ENCODE measurements around the gene PAX2.

PAX2 gene

DNA sequence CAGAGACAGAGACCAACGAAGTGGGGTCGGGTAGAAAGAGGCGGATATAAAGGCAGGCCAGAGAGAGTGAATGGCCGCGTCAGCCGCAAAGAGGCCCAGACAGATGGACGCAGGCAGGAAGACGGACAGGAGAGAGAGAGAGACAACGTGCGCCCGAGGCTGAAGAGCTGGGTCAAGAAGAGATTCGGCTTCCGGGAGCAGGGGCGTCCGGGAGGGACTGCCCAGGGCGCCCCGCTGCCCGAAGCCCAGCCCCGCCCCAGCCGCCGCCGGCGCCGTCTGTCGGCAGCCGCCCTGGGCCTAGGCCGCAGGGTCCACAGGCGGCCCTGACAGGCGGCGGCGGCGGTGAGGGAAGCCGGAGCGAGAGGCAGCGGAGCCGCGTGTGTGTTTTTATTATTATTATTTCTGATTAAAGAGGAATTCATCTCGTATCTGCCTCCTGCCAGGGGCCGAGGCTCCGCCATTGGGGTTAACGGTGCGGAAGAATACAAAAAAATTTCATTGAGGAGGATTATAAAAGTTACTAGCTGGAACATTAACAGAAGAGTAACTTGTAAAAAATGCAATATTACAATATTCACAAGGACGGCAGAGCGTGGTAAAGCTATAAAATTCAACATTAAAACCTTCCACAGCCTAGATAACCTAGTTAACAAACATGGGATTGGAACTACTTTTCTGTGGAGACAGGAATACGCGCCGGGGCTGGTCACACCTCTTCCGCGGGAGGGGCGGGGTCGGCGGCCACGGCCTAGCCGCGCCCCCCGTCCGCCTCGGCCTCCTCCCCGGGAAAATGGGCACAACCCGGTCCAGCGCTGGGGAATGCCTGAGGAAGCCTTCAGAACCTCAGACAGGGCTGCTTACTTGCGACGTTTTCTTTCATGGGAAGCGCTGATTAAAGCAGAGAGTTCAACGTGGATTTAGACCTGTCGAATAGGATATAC is 29.7 kb upstream of the PAX2 start:
- TF ChIP-seq, protein P1, sequence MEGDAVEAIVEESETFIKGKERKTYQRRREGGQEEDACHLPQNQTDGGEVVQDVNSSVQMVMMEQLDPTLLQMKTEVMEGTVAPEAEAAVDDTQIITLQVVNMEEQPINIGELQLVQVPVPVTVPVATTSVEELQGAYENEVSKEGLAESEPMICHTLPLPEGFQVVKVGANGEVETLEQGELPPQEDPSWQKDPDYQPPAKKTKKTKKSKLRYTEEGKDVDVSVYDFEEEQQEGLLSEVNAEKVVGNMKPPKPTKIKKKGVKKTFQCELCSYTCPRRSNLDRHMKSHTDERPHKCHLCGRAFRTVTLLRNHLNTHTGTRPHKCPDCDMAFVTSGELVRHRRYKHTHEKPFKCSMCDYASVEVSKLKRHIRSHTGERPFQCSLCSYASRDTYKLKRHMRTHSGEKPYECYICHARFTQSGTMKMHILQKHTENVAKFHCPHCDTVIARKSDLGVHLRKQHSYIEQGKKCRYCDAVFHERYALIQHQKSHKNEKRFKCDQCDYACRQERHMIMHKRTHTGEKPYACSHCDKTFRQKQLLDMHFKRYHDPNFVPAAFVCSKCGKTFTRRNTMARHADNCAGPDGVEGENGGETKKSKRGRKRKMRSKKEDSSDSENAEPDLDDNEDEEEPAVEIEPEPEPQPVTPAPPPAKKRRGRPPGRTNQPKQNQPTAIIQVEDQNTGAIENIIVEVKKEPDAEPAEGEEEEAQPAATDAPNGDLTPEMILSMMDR (IDR thresholded peaks at IDR 0.05) = no peak
- DNase-seq (ENCODE audit: low spot score) = no peak
- H3K27ac ChIP-seq = no peak overlapping the region
- peak overlapping the region; percentile 55 for H3K4me3 ChIP-seq

DNA sequence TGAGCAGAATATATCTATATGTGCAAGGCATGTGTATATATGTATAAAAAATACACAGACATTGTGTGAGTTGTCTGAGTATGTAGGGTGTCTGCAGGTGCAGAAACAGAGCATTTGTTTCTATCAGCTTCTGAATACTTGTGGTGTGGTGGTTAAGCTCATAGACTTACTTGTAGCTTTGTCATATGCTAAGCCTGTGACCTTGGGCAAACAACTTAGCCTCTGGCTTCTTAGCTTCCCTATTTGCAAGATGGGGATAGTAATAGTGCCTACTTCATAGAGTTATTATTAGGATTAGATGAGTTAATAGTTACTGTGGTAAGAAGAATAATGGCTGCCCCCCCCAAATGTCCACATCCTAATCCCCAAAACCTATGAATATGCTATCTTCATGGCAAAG is 28.2 kb upstream of the PAX2 start:
- H3K27ac ChIP-seq = no peak overlapping the region
- no peak for DNase-seq (ENCODE audit: low spot score)
- no peak overlapping the region for H3K4me3 ChIP-seq
- TF ChIP-seq, protein P1 (IDR thresholded peaks at IDR 0.05) = no peak

DNA sequence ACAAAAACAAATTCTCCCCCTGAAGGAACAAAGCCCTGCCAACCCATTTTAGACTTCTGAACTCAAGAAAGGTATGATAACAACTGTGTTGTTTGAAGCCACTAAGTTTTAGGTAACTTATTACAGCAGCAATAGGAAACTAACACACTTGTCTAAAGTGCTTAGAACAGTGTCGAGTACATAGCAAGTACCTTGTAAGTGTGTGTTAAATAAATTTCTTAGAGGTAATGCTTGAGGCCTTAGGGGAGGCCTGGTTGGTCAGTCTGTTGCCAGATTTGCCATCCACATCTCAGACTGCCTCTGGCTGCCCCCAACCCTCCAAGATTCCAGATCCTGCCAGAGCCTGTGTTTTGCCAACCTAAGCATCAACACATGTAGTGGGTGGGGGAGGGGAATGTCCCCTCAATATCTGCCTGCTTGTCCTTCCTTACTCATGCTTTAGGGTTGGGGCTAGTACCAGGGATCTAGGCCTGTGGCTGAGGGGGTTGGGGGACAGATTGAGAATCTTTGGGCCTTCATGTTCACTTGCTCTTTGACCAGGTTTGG is 27.1 kb upstream of the PAX2 start:
- H3K27ac ChIP-seq = no peak overlapping the region
- TF ChIP-seq, protein P1 (IDR thresholded peaks at IDR 0.05) = no peak
- DNase-seq (ENCODE audit: low spot score) = no peak
- no peak overlapping the region for H3K4me3 ChIP-seq

DNA sequence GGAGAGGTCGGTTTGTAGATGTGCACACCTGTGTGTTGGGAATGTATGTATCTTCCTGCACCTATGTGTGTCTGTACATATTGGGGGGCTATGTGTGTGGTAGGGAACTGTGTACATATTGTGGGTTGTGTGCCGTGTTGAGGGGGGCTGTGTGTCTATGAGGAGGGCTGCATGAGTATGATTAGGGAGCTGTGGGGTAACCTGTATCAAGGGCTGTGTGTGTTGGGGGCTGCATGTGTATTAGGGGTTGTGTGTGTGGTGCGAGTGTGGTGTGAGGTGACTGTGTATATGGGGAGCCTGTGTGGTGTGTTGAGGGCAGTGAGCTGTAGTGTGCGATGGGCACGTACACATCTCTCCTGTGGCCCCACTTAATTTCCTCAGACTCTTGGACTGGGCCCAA is 22.2 kb upstream of the PAX2 start:
- Histone ChIP-seq H3K27ac (no peak overlapping the region), H3K4me3 (no peak overlapping the region)
- TF ChIP-seq, protein P1 (IDR thresholded peaks at IDR 0.05) = no peak
- DNase-seq (ENCODE audit: low spot score) = no peak

DNA sequence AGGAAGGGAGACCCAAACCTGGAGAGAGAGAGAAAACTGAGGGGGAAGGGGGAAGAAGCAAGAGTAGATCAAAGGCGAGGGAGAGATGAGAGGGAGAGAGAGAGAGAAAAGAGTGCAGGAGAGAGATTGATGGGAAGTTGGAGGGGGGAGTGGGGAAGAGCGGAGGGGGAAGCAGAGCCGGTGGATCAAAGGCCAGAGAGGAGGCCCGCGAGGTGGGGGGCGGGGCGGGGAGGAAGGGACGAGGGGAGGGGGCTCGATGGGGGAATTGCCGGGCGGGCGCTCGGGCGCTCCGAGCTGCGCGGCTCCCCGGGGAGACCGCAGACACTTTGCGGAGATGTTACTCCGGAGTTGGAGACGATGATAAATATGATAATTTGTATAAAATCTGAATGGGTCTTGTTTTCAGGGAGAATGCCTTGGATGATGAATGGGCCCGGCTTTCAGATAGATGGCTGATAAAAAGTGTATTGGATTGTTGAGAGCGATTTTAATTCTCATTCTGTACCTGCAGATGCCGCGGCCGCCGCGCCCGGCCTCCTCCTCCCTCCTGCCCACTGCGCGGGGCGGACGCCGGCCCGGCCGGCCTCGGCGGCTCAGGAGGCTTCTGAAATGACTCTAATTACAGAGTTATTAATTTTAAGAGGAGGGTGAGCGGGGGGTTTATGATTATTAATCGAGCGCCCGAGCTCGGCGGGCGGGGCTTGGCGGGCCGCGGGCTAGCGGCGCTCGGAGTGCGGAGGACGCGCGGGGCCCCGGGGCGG is 21.4 kb upstream of the PAX2 start:
- no peak overlapping the region for H3K27ac ChIP-seq
- DNase-seq (ENCODE audit: low spot score) = no peak
- TF ChIP-seq, protein P1 (IDR thresholded peaks at IDR 0.05) = no peak
- H3K4me3 ChIP-seq = peak overlapping the region; percentile 4

DNA sequence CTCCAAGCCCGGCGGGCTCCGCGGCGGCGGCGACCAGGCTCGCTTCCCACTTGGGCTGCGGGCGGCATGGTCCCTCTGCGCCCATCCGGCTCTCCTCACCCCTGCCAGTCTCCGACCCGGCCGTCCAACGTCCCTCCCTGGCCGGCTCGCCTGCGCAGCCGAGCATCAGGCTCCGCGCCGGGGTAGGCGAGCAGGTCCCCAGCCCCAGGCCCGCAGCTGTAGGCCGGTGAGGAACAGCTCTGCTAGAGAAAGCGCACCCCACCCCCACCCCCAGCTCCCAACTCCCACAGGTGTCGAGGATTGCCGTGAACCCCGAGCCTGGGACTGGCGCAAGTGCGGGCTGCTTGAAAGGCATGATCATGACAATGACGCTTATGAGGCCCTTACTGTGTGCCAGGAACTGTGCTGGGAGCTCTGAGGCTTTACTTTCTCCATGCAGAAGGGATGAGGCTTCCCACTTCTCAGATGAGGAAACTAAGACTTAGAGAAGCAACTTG is 20.8 kb upstream of the PAX2 start:
- DNase-seq (ENCODE audit: low spot score) = no peak
- Histone ChIP-seq H3K4me3 (peak overlapping the region; percentile 4), H3K27ac (no peak overlapping the region)
- TF ChIP-seq, protein P1 (IDR thresholded peaks at IDR 0.05) = no peak
